RWPE2 (cell line): Measurements from ENCODE around the gene NFAM1.
A peak's percentile ranks its signal among the peaks of the same experiment; 100 is the strongest.

ENCODE experiments used
- ATAC-seq: fragments of 200-7000 bp; cut with Tn5 transposase; 3 replicates; pipeline ENCODE4 v1.9.1; 2021; ENCODE audit warnings: low read depth
- DNase-seq: peaks from one replicate; pipeline ENCODE4 v3.0.0-alpha.2; 2020; ENCODE audit warnings: low spot score
- H3K27ac ChIP-seq: fragments of 450-650 bp; 2 replicates; pipeline ENCODE4 v1.5.1; 2017; ENCODE audit warnings: mild to moderate bottlenecking; ENCODE audit not compliant: poor library complexity, severe bottlenecking
- H3K27me3 ChIP-seq: fragments of 250-450 bp; sonication (Bioruptor Pico); 2 replicates; pipeline ENCODE4 v1.5.1; 2021; ENCODE audit warnings: mild to moderate bottlenecking, moderate library complexity; ENCODE audit not compliant: insufficient read depth, poor library complexity, severe bottlenecking
- H3K36me3 ChIP-seq: fragments of 250-450 bp; sonication (Bioruptor Pico); 2 replicates; pipeline ENCODE4 v1.5.1; 2020; ENCODE audit warnings: low read depth, mild to moderate bottlenecking, moderate library complexity
- H3K4me1 ChIP-seq: fragments of 250-450 bp; sonication (Bioruptor Pico); 2 replicates; pipeline ENCODE4 v1.5.1; 2021; ENCODE audit warnings: mild to moderate bottlenecking, moderate library complexity; ENCODE audit not compliant: insufficient read depth, poor library complexity, severe bottlenecking
- H3K4me3 ChIP-seq: fragments of 250-450 bp; sonication (Bioruptor Pico); 2 replicates; pipeline ENCODE4 v1.5.1; 2021; ENCODE audit warnings: mild to moderate bottlenecking, moderate library complexity; ENCODE audit not compliant: severe bottlenecking
- H3K9me3 ChIP-seq: fragments of 250-450 bp; sonication (Bioruptor Pico); 2 replicates; pipeline ENCODE4 v1.5.1; 2021; ENCODE audit warnings: mild to moderate bottlenecking, moderate library complexity; ENCODE audit not compliant: severe bottlenecking
- CTCF ChIP-seq: fragments of 450-650 bp; IDR thresholded peaks from one replicate; pipeline ENCODE4 v1.5.1; 2017; ENCODE audit warnings: mild to moderate bottlenecking, moderate library complexity; ENCODE audit not compliant: poor library complexity, severe bottlenecking

Gene NFAM1, protein sequence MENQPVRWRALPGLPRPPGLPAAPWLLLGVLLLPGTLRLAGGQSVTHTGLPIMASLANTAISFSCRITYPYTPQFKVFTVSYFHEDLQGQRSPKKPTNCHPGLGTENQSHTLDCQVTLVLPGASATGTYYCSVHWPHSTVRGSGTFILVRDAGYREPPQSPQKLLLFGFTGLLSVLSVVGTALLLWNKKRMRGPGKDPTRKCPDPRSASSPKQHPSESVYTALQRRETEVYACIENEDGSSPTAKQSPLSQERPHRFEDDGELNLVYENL

DNA sequence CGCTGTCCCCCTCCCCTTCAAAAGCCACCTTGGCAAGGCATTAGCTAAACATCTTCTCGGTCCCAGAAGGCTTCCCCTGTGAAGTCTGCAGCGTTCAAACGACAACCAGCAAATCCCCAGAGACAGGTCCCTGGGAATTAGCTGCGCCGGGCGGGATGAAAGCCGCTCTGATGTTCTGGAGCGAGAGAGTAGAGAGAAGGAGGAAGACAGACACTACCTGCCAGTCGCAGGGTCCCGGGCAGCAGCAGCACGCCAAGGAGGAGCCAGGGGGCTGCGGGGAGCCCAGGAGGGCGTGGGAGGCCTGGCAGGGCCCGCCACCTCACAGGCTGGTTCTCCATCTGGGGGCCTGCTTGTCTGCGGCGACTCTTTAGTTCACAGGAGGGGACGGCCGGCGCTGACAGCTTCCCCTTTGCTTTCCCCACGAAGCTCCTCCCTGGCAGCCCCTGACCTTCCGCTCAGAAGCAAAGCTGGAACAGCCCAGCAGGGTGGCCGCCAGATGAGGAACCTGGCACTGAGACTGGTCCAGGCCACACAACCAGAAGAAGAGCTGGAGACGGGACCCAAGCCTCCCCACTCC, at the start of gene NFAM1:
TSS of gene NFAM1 (minus strand) at position 384 of the 577 bp plus-strand sequence. CDS start at position 338, 46 bp downstream.
- Histone ChIP-seq H3K27ac (no peak within 1 kb of the TSS), H3K9me3 (no peaks in the 10 kb centered on the region), H3K27me3 (no peaks in the 10 kb centered on the region), H3K4me1 (no peaks in the 10 kb centered on the region), H3K36me3 (no peaks in the 10 kb centered on the region), H3K4me3 (no peak within 1 kb of the TSS)
- ATAC-seq (no peak), DNase-seq (no peak)
- no peak for TF ChIP-seq CTCF

GRCh38 chr22:42475122-42475521, 42.9 kb upstream of the NFAM1 start:
- no peak for DNase-seq
- Histone ChIP-seq H3K4me3 (no peak overlapping the region), H3K27me3 (no peaks in the 10 kb centered on the region), H3K27ac (no peak overlapping the region), H3K9me3 (no peaks in the 10 kb centered on the region), H3K36me3 (no peaks in the 10 kb centered on the region), H3K4me1 (no peaks in the 10 kb centered on the region)
- ATAC-seq: no peak
- no peak for TF ChIP-seq CTCF

- Histone ChIP-seq H3K27me3 (no peaks in the 10 kb centered on the region), H3K36me3 (no peaks in the 10 kb centered on the region), H3K4me3 (no peak overlapping the region), H3K9me3 (no peaks in the 10 kb centered on the region), H3K4me1 (no peaks in the 10 kb centered on the region), H3K27ac (no peak overlapping the region)
- DNase-seq (no peak), ATAC-seq (peak; percentile 86)
- TF ChIP-seq CTCF: peak; percentile 71
These were observed 41.4 kb upstream of the NFAM1 start for GRCh38 chr22:42473484-42474193.

DNA sequence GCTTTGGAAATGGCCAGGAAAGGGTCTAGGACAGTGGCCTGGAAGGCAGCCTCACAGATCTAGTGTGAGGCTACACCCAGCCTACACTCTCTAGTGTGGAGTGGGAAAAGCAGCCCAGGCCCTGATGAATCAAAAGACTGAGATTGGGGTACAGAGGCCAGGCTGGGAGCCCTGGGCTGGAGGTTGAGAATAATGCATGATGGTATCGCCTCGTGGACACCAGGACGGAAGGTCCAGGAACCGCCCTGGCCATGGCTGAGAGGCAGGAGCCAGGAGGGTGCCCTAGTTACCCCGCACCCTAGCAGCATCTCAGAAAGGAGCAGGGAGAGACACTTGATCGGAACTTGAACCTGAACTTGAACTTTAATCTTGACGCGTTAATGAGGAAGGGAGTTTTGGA, 40.5 kb upstream of the NFAM1 start:
- H3K27me3 ChIP-seq: no peaks in the 10 kb centered on the region
- ATAC-seq (no peak), DNase-seq (no peak)
- H3K36me3 ChIP-seq: no peaks in the 10 kb centered on the region
- no peak overlapping the region for H3K4me3 ChIP-seq
- H3K9me3 ChIP-seq: no peaks in the 10 kb centered on the region
- no peak for TF ChIP-seq CTCF
- H3K4me1 ChIP-seq: no peaks in the 10 kb centered on the region
- no peak overlapping the region for H3K27ac ChIP-seq
